GM23338 (cell line): ENCODE results near the gene HACL1. TPM values are rescaled to one million over a fixed set of nuclear protein-coding genes. Genes with fewer than 3 reads are reported as not detected.

Experiments
- ATAC-seq: fragments of 200-7000 bp; cut with Tn5 transposase; 3 replicates; pipeline ENCODE4 v1.9.1; 2020
- DNase-seq: peaks from one replicate; pipeline ENCODE4 v3.0.0-alpha.2; 2015; ENCODE audit warnings: low spot score
- H2AFZ ChIP-seq: fragments of 200-600 bp; sonication (generic); 2 replicates; pipeline ENCODE4 v1.8.0; 2016; ENCODE audit warnings: antibody characterized with exemption, mild to moderate bottlenecking, moderate library complexity
- H3F3A ChIP-seq: fragments of 200-600 bp; sonication (generic); replicated peaks from 2 replicates; pipeline ENCODE4 v1.8.0; 2017; ENCODE audit warnings: antibody characterized with exemption, mixed run types, low read depth
- H3K27ac ChIP-seq: fragments of 200-600 bp; sonication (generic); 2 replicates; pipeline ENCODE4 v1.6.1; 2016; ENCODE audit warnings: low read depth
- H3K27me3 ChIP-seq: fragments of 200-600 bp; sonication (generic); 2 replicates; pipeline ENCODE4 v1.8.0; 2016; ENCODE audit warnings: mild to moderate bottlenecking, mixed run types, moderate library complexity; ENCODE audit not compliant: insufficient read depth
- H3K36me3 ChIP-seq: fragments of 200-600 bp; sonication (generic); 2 replicates; pipeline ENCODE4 v1.8.0; 2016; ENCODE audit warnings: mild to moderate bottlenecking; ENCODE audit not compliant: insufficient read depth
- H3K4me1 ChIP-seq: fragments of 200-600 bp; sonication (generic); 2 replicates; pipeline ENCODE4 v1.8.0; 2016; ENCODE audit warnings: mild to moderate bottlenecking, moderate library complexity; ENCODE audit not compliant: insufficient read depth
- H3K4me2 ChIP-seq: fragments of 200-600 bp; sonication (generic); 2 replicates; pipeline ENCODE4 v1.7.1; 2017; ENCODE audit warnings: mixed run types
- H3K4me3 ChIP-seq: fragments of 200-600 bp; sonication (generic); 2 replicates; pipeline ENCODE4 v1.6.1; 2016; ENCODE audit warnings: mixed run types
- H3K79me2 ChIP-seq: fragments of 200-600 bp; sonication (generic); replicated peaks from 2 replicates; pipeline ENCODE4 v1.8.0; 2017; ENCODE audit warnings: mild to moderate bottlenecking; ENCODE audit not compliant: insufficient read depth
- H3K9me2 ChIP-seq: fragments of 200-600 bp; sonication (generic); 2 replicates; pipeline ENCODE4 v1.8.0; 2017; ENCODE audit not compliant: insufficient read depth
- H4K20me1 ChIP-seq: fragments of 200-600 bp; sonication (generic); replicated peaks from 2 replicates; pipeline ENCODE4 v1.8.0; 2017; ENCODE audit warnings: mild to moderate bottlenecking; ENCODE audit not compliant: insufficient read depth
- H3K27ac Mint-ChIP-seq: 2 replicates; pipeline ENCODE4 v1.8.0; 2020; ENCODE audit warnings: inconsistent platforms, mild to moderate bottlenecking, moderate library complexity, mixed read lengths
- H3K27me3 Mint-ChIP-seq: 3 replicates; pipeline ENCODE4 v1.8.0; 2022; ENCODE audit warnings: low read depth, mild to moderate bottlenecking, moderate library complexity, mixed read lengths, inconsistent platforms; ENCODE audit not compliant: insufficient read depth, poor library complexity
- H3K36me3 Mint-ChIP-seq: 3 replicates; pipeline ENCODE4 v1.8.0; 2021; ENCODE audit warnings: low read depth, mild to moderate bottlenecking, inconsistent platforms, moderate library complexity, mixed read lengths
- H3K4me1 Mint-ChIP-seq: 3 replicates; pipeline ENCODE4 v1.8.0; 2020; ENCODE audit warnings: mild to moderate bottlenecking, inconsistent platforms, mixed read lengths
- H3K4me3 Mint-ChIP-seq: 3 replicates; pipeline ENCODE4 v1.8.0; 2021; ENCODE audit warnings: moderate library complexity, mild to moderate bottlenecking, inconsistent platforms, mixed read lengths
- H3K9me3 Mint-ChIP-seq: 3 replicates; pipeline ENCODE4 v1.8.0; 2020; ENCODE audit warnings: moderate library complexity, mild to moderate bottlenecking, inconsistent platforms, mixed read lengths
- CREB1 ChIP-seq: fragments of 250-450 bp; sonication (Bioruptor Pico); IDR thresholded peaks from 2 replicates; pipeline ENCODE4 v1.5.0; 2020; ENCODE audit warnings: low read depth, mild to moderate bottlenecking, moderate library complexity
- EZH2 ChIP-seq: fragments of 200-600 bp; sonication (generic); IDR thresholded peaks from one replicate; pipeline ENCODE4 v1.8.0; 2017; ENCODE audit warnings: antibody characterized with exemption, mild to moderate bottlenecking, low read depth; ENCODE audit not compliant: unreplicated experiment
- NANOG ChIP-seq: IDR thresholded peaks from 2 replicates; pipeline ENCODE4 v1.6.1; 2016; ENCODE audit warnings: antibody characterized with exemption, borderline replicate concordance
- POLR2AphosphoS5 ChIP-seq: IDR thresholded peaks from 2 replicates; pipeline ENCODE4 v1.6.1; 2016; ENCODE audit warnings: antibody characterized with exemption, low read depth
- ZNF114 ChIP-seq: fragments of 250-450 bp; sonication (Bioruptor Pico); IDR thresholded peaks from 2 replicates; pipeline ENCODE4 v1.5.0; 2020; ENCODE audit warnings: mild to moderate bottlenecking, moderate library complexity
- polyA plus RNA-seq: library from polyadenylated mRNA; unstranded; fragments of >200 nt; fragmentation: Nextera tagmentation; extraction: Ambion mirVana; gene quantifications from 2 replicates; pipeline ENCODE4 v1.2.1, GENCODE V29; 2016
- total RNA-seq: library from RNA; depleted of rRNA; stranded (reverse); fragments of >200 nt; shearing (Covaris generic); gene quantifications from 2 replicates; pipeline ENCODE4 v1.2.3, GENCODE V29; 2014
- TF ChIP-seq, protein P1 (sequence below), 2 experiments: fragments of 200-600 bp in 1 of 2; sonication (generic) in 1 of 2; conservative IDR thresholded peaks; 2 replicates each; pipeline versions ENCODE4 v1.5.1 to v1.6.1; 2016 to 2017; ENCODE audit warnings: antibody characterized with exemption in 2 of 2, low read depth in 2 of 2, mild to moderate bottlenecking in 2 of 2, moderate library complexity in 1 of 2
- TF ChIP-seq, protein P2 (sequence below): IDR thresholded peaks from one replicate; pipeline ENCODE4 v1.6.1; 2018; ENCODE audit warnings: antibody characterized with exemption; ENCODE audit not compliant: unreplicated experiment
- TF ChIP-seq, protein P3 (sequence below): IDR thresholded peaks from 2 replicates; pipeline ENCODE4 v1.6.1; 2016; ENCODE audit warnings: antibody characterized with exemption
- TF ChIP-seq, protein P4 (sequence below): fragments of 250-450 bp; sonication (Bioruptor Pico); IDR thresholded peaks from 2 replicates; pipeline ENCODE4 v1.5.0; 2020; ENCODE audit warnings: mild to moderate bottlenecking, moderate library complexity

HACL1 gene
- total and polyA plus RNA-seq, 2 experiments from 2014 or later, result 19.6 to 33.5 TPM

DNA sequence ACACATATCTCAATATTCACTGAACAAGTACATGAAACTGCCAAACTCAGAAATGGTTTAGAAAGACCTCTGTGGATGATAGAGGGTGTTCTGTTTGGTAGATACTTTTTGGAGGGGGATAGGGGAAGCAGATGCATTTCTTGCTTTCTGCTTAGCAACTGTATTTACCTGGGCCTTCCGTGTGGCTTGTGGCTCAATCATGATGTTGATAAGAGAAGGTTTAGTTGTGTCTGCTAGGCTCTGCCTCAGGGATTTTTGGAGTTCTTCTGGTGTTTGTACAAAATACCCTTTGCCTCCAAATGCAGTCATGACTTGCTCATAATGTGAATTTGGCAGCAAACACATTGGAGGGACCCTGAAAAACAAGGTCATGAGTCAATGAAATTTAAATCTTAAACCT, 38.2 kb downstream of the HACL1 start:
- H3K27ac Mint-ChIP-seq, result no peak overlapping the region
- H3K9me3 Mint-ChIP-seq, result no peaks in the 10 kb centered on the region
- no peak for ATAC-seq

DNA sequence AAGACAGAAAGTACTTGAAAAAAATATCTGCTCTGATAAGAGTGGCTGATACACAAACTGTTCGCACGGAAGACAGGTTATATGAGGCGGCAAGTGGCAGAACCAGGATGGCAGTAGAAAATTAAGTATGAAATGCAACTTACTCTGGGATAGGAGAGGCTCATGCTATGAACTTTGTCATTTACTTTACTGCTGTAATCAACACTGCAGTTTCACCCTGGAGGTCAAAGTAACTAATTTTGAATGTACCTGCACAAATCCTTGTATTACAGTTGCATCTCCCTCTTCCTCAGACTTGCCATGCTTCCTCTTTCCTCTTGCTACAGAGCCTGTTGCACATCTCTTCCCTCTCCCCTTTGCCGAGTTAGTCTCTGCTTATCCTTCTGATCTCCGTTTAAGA, 38.8 kb downstream of the HACL1 start:
- Histone ChIP-seq H3K27me3 (no peaks in the 10 kb centered on the region), H3K4me3 (no peak overlapping the region), H3K79me2 (no peaks in the 10 kb centered on the region), H2AFZ (no peak overlapping the region), H3K4me2 (no peak overlapping the region), H3F3A (no peaks in the 10 kb centered on the region; the same call in 1 of the 2 replicates), H3K4me1 (no peaks in the 10 kb centered on the region), H4K20me1 (no peaks in the 10 kb centered on the region; the same call in 1 of the 2 replicates), H3K36me3 (peaks cover 22% of the 10 kb centered on the region), H3K9me2 (no peaks in the 10 kb centered on the region), H3K27ac (no peak overlapping the region; the same call in 1 of the 2 replicates)
- Mint-ChIP-seq H3K36me3 (peaks cover 52% of the 10 kb centered on the region), H3K4me1 (peaks cover 2% of the 10 kb centered on the region; the same call in 1 of the 3 replicates), H3K27ac (no peak overlapping the region), H3K4me3 (no peak overlapping the region), H3K9me3 (no peaks in the 10 kb centered on the region), H3K27me3 (no peaks in the 10 kb centered on the region)
- no peak for DNase-seq
- no peak for ATAC-seq
- TF ChIP-seq, protein P1, sequence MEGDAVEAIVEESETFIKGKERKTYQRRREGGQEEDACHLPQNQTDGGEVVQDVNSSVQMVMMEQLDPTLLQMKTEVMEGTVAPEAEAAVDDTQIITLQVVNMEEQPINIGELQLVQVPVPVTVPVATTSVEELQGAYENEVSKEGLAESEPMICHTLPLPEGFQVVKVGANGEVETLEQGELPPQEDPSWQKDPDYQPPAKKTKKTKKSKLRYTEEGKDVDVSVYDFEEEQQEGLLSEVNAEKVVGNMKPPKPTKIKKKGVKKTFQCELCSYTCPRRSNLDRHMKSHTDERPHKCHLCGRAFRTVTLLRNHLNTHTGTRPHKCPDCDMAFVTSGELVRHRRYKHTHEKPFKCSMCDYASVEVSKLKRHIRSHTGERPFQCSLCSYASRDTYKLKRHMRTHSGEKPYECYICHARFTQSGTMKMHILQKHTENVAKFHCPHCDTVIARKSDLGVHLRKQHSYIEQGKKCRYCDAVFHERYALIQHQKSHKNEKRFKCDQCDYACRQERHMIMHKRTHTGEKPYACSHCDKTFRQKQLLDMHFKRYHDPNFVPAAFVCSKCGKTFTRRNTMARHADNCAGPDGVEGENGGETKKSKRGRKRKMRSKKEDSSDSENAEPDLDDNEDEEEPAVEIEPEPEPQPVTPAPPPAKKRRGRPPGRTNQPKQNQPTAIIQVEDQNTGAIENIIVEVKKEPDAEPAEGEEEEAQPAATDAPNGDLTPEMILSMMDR (conservative IDR thresholded peaks at IDR 0.05; ENCODE audit: low read depth in 2 of 2), result no peak
- no peak for TF ChIP-seq CREB1 (CRISPR knock-in tag)
- TF ChIP-seq ZNF114 (CRISPR knock-in tag), result no peak
- TF ChIP-seq, protein P2, sequence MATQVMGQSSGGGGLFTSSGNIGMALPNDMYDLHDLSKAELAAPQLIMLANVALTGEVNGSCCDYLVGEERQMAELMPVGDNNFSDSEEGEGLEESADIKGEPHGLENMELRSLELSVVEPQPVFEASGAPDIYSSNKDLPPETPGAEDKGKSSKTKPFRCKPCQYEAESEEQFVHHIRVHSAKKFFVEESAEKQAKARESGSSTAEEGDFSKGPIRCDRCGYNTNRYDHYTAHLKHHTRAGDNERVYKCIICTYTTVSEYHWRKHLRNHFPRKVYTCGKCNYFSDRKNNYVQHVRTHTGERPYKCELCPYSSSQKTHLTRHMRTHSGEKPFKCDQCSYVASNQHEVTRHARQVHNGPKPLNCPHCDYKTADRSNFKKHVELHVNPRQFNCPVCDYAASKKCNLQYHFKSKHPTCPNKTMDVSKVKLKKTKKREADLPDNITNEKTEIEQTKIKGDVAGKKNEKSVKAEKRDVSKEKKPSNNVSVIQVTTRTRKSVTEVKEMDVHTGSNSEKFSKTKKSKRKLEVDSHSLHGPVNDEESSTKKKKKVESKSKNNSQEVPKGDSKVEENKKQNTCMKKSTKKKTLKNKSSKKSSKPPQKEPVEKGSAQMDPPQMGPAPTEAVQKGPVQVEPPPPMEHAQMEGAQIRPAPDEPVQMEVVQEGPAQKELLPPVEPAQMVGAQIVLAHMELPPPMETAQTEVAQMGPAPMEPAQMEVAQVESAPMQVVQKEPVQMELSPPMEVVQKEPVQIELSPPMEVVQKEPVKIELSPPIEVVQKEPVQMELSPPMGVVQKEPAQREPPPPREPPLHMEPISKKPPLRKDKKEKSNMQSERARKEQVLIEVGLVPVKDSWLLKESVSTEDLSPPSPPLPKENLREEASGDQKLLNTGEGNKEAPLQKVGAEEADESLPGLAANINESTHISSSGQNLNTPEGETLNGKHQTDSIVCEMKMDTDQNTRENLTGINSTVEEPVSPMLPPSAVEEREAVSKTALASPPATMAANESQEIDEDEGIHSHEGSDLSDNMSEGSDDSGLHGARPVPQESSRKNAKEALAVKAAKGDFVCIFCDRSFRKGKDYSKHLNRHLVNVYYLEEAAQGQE, result no peak
- TF ChIP-seq, protein P3, sequence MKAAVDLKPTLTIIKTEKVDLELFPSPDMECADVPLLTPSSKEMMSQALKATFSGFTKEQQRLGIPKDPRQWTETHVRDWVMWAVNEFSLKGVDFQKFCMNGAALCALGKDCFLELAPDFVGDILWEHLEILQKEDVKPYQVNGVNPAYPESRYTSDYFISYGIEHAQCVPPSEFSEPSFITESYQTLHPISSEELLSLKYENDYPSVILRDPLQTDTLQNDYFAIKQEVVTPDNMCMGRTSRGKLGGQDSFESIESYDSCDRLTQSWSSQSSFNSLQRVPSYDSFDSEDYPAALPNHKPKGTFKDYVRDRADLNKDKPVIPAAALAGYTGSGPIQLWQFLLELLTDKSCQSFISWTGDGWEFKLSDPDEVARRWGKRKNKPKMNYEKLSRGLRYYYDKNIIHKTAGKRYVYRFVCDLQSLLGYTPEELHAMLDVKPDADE, result no peak
- no peak for TF ChIP-seq POLR2AphosphoS5
- TF ChIP-seq NANOG, result no peak
- no peak for TF ChIP-seq EZH2
- TF ChIP-seq, protein P4, sequence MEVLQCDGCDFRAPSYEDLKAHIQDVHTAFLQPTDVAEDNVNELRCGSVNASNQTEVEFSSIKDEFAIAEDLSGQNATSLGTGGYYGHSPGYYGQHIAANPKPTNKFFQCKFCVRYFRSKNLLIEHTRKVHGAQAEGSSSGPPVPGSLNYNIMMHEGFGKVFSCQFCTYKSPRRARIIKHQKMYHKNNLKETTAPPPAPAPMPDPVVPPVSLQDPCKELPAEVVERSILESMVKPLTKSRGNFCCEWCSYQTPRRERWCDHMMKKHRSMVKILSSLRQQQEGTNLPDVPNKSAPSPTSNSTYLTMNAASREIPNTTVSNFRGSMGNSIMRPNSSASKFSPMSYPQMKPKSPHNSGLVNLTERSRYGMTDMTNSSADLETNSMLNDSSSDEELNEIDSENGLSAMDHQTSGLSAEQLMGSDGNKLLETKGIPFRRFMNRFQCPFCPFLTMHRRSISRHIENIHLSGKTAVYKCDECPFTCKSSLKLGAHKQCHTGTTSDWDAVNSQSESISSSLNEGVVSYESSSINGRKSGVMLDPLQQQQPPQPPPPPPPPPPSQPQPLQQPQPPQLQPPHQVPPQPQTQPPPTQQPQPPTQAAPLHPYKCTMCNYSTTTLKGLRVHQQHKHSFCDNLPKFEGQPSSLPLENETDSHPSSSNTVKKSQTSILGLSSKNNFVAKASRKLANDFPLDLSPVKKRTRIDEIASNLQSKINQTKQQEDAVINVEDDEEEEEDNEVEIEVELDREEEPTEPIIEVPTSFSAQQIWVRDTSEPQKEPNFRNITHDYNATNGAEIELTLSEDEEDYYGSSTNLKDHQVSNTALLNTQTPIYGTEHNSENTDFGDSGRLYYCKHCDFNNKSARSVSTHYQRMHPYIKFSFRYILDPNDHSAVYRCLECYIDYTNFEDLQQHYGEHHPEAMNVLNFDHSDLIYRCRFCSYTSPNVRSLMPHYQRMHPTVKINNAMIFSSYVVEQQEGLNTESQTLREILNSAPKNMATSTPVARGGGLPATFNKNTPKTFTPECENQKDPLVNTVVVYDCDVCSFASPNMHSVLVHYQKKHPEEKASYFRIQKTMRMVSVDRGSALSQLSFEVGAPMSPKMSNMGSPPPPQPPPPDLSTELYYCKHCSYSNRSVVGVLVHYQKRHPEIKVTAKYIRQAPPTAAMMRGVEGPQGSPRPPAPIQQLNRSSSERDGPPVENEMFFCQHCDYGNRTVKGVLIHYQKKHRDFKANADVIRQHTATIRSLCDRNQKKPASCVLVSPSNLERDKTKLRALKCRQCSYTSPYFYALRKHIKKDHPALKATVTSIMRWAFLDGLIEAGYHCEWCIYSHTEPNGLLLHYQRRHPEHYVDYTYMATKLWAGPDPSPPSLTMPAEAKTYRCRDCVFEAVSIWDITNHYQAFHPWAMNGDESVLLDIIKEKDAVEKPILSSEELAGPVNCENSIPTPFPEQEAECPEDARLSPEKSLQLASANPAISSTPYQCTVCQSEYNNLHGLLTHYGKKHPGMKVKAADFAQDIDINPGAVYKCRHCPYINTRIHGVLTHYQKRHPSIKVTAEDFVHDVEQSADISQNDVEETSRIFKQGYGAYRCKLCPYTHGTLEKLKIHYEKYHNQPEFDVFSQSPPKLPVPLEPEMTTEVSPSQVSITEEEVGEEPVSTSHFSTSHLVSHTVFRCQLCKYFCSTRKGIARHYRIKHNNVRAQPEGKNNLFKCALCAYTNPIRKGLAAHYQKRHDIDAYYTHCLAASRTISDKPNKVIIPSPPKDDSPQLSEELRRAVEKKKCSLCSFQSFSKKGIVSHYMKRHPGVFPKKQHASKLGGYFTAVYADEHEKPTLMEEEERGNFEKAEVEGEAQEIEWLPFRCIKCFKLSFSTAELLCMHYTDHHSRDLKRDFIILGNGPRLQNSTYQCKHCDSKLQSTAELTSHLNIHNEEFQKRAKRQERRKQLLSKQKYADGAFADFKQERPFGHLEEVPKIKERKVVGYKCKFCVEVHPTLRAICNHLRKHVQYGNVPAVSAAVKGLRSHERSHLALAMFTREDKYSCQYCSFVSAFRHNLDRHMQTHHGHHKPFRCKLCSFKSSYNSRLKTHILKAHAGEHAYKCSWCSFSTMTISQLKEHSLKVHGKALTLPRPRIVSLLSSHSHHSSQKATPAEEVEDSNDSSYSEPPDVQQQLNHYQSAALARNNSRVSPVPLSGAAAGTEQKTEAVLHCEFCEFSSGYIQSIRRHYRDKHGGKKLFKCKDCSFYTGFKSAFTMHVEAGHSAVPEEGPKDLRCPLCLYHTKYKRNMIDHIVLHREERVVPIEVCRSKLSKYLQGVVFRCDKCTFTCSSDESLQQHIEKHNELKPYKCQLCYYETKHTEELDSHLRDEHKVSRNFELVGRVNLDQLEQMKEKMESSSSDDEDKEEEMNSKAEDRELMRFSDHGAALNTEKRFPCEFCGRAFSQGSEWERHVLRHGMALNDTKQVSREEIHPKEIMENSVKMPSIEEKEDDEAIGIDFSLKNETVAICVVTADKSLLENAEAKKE, result no peak

More for the DNA sequence above, 38.2 kb downstream of the HACL1 start:
- no peak overlapping the region for H3K4me3 Mint-ChIP-seq
- peaks cover 58% of the 10 kb centered on the region for H3K36me3 Mint-ChIP-seq
- no peak overlapping the region for H3K4me2 ChIP-seq
- H3F3A ChIP-seq, result no peaks in the 10 kb centered on the region; the same call in 1 of the 2 replicates
- no peak for TF ChIP-seq POLR2AphosphoS5
- H3K4me1 Mint-ChIP-seq, result no peaks in the 10 kb centered on the region
- no peak overlapping the region for H3K27ac ChIP-seq
- H3K79me2 ChIP-seq, result no peaks in the 10 kb centered on the region
- H3K4me1 ChIP-seq, result no peaks in the 10 kb centered on the region
- H3K9me2 ChIP-seq, result no peaks in the 10 kb centered on the region
- H3K4me3 ChIP-seq, result no peak overlapping the region
- H4K20me1 ChIP-seq, result no peaks in the 10 kb centered on the region; the same call in 1 of the 2 replicates
- no peaks in the 10 kb centered on the region for H3K27me3 ChIP-seq
- H3K27me3 Mint-ChIP-seq, result no peaks in the 10 kb centered on the region
- peaks cover 28% of the 10 kb centered on the region for H3K36me3 ChIP-seq
- no peak overlapping the region for H2AFZ ChIP-seq
- no peak for DNase-seq
